Spleen (tissue), 7 donors: Measurements from ENCODE around the gene LRRK1.

Experiments used
- CTCF ChIP-seq, 11 experiments: fragments of 200-600 bp in 7 of 11; fragments of 450-650 bp in 4 of 11; sonication (generic) in 4 of 11; IDR thresholded peaks in 8 of 11; conservative IDR thresholded peaks in 3 of 11; 1 replicate in 7 of 11; 2 replicates in 4 of 11; pipeline versions ENCODE4 v1.4.0 to v1.8.0; 2016 to 2021; ENCODE audit warnings: antibody characterized with exemption in 11 of 11, inconsistent platforms in 4 of 11, mild to moderate bottlenecking in 1 of 11
- POLR2AphosphoS5 ChIP-seq, 3 donors: sonication (generic); formaldehyde crosslinking; IDR thresholded peaks; one replicate each; pipeline ENCODE4 v1.5.1; 2017; ENCODE audit warnings: antibody characterized with exemption in 3 of 3
- donor health status: DM: no; HTN: no; CAD: no; lungs with moderate emphysema.
- donor health status: DM: no; HTN: no; CAD: no.
- donor health status: DM: no; HTN: no; CAD: no.

GRCh38 chr15:101086394-101087171, 167.4 kb downstream of the LRRK1 start:
- no peak for TF ChIP-seq CTCF (IDR thresholded peaks at IDR 0.05 in 8 of 11, conservative IDR thresholded peaks at IDR 0.05 in 3 of 11)
- no peak for TF ChIP-seq POLR2AphosphoS5 (IDR thresholded peaks at IDR 0.05)
